ENCODE data around the gene GNB3. TPM values are rescaled to one million over a fixed set of nuclear protein-coding genes. Genes with fewer than 3 reads are reported as not detected.

Gene GNB3
- total RNA-seq, 1 experiment from 2014 or later: 14.0 TPM

DNA sequence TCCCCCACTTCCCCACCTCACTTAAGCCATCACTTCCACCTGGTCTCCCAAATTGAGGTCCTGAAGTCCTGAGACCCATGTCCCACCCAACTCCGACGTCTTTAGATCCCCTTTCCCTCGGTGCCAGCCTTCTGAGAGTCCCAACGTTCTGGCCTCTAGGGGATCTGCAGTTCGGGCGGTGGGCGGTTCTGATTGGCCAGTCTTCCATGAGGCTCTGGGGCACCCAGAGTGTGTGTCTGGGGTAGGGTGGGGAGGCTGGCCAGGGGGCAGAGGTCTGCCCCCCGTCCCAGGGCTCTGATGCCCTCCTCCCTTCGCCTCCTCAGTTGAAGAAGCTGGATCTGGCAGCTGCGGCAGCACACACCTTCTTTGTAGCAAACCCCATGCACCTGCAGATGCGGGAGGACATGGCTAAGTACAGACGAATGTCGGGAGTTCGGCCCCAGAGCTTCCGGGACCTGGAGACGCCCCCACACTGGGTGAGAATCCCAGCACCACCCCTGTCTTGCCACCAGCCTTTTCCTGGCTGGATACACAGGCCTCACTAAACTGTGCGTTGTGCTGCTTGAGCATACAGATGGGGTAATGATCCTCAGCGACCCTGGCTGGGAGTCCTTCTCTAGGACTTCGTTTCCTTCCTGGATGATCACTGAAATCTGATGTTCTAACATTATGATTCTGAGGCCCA, 11.0 kb upstream of the GNB3 start (continued):
- TF ChIP-seq, protein P1, sequence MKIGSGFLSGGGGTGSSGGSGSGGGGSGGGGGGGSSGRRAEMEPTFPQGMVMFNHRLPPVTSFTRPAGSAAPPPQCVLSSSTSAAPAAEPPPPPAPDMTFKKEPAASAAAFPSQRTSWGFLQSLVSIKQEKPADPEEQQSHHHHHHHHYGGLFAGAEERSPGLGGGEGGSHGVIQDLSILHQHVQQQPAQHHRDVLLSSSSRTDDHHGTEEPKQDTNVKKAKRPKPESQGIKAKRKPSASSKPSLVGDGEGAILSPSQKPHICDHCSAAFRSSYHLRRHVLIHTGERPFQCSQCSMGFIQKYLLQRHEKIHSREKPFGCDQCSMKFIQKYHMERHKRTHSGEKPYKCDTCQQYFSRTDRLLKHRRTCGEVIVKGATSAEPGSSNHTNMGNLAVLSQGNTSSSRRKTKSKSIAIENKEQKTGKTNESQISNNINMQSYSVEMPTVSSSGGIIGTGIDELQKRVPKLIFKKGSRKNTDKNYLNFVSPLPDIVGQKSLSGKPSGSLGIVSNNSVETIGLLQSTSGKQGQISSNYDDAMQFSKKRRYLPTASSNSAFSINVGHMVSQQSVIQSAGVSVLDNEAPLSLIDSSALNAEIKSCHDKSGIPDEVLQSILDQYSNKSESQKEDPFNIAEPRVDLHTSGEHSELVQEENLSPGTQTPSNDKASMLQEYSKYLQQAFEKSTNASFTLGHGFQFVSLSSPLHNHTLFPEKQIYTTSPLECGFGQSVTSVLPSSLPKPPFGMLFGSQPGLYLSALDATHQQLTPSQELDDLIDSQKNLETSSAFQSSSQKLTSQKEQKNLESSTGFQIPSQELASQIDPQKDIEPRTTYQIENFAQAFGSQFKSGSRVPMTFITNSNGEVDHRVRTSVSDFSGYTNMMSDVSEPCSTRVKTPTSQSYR (CRISPR knock-in tag; IDR thresholded peaks at IDR 0.05): no peak
- TF ChIP-seq, protein P2, sequence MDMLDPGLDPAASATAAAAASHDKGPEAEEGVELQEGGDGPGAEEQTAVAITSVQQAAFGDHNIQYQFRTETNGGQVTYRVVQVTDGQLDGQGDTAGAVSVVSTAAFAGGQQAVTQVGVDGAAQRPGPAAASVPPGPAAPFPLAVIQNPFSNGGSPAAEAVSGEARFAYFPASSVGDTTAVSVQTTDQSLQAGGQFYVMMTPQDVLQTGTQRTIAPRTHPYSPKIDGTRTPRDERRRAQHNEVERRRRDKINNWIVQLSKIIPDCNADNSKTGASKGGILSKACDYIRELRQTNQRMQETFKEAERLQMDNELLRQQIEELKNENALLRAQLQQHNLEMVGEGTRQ (CRISPR knock-in tag; IDR thresholded peaks at IDR 0.05): no peak
- TF ChIP-seq TP53 (CRISPR knock-in tag; IDR thresholded peaks at IDR 0.05) (no peak), ZNF138 (CRISPR knock-in tag; conservative IDR thresholded peaks at IDR 0.05) (no peak), FOXJ3 (CRISPR knock-in tag; IDR thresholded peaks at IDR 0.05; ENCODE audit: borderline replicate concordance) (no peak), ZNF671 (CRISPR knock-in tag; IDR thresholded peaks at IDR 0.05) (no peak)
- TF ChIP-seq, protein P3, sequence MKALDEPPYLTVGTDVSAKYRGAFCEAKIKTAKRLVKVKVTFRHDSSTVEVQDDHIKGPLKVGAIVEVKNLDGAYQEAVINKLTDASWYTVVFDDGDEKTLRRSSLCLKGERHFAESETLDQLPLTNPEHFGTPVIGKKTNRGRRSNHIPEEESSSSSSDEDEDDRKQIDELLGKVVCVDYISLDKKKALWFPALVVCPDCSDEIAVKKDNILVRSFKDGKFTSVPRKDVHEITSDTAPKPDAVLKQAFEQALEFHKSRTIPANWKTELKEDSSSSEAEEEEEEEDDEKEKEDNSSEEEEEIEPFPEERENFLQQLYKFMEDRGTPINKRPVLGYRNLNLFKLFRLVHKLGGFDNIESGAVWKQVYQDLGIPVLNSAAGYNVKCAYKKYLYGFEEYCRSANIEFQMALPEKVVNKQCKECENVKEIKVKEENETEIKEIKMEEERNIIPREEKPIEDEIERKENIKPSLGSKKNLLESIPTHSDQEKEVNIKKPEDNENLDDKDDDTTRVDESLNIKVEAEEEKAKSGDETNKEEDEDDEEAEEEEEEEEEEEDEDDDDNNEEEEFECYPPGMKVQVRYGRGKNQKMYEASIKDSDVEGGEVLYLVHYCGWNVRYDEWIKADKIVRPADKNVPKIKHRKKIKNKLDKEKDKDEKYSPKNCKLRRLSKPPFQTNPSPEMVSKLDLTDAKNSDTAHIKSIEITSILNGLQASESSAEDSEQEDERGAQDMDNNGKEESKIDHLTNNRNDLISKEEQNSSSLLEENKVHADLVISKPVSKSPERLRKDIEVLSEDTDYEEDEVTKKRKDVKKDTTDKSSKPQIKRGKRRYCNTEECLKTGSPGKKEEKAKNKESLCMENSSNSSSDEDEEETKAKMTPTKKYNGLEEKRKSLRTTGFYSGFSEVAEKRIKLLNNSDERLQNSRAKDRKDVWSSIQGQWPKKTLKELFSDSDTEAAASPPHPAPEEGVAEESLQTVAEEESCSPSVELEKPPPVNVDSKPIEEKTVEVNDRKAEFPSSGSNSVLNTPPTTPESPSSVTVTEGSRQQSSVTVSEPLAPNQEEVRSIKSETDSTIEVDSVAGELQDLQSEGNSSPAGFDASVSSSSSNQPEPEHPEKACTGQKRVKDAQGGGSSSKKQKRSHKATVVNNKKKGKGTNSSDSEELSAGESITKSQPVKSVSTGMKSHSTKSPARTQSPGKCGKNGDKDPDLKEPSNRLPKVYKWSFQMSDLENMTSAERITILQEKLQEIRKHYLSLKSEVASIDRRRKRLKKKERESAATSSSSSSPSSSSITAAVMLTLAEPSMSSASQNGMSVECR (CRISPR knock-in tag; IDR thresholded peaks at IDR 0.05; ENCODE audit: borderline replicate concordance): no peak
- TF ChIP-seq, protein P4, sequence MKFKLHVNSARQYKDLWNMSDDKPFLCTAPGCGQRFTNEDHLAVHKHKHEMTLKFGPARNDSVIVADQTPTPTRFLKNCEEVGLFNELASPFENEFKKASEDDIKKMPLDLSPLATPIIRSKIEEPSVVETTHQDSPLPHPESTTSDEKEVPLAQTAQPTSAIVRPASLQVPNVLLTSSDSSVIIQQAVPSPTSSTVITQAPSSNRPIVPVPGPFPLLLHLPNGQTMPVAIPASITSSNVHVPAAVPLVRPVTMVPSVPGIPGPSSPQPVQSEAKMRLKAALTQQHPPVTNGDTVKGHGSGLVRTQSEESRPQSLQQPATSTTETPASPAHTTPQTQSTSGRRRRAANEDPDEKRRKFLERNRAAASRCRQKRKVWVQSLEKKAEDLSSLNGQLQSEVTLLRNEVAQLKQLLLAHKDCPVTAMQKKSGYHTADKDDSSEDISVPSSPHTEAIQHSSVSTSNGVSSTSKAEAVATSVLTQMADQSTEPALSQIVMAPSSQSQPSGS (CRISPR knock-in tag; IDR thresholded peaks at IDR 0.05; ENCODE audit: borderline replicate concordance, low read depth): no peak
- TF ChIP-seq, protein P5, sequence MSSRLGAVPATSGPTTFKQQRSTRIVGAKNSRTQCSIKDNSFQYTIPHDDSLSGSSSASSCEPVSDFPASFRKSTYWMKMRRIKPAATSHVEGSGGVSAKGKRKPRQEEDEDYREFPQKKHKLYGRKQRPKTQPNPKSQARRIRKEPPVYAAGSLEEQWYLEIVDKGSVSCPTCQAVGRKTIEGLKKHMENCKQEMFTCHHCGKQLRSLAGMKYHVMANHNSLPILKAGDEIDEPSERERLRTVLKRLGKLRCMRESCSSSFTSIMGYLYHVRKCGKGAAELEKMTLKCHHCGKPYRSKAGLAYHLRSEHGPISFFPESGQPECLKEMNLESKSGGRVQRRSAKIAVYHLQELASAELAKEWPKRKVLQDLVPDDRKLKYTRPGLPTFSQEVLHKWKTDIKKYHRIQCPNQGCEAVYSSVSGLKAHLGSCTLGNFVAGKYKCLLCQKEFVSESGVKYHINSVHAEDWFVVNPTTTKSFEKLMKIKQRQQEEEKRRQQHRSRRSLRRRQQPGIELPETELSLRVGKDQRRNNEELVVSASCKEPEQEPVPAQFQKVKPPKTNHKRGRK (CRISPR knock-in tag; IDR thresholded peaks at IDR 0.05; ENCODE audit: borderline replicate concordance): no peak

DNA sequence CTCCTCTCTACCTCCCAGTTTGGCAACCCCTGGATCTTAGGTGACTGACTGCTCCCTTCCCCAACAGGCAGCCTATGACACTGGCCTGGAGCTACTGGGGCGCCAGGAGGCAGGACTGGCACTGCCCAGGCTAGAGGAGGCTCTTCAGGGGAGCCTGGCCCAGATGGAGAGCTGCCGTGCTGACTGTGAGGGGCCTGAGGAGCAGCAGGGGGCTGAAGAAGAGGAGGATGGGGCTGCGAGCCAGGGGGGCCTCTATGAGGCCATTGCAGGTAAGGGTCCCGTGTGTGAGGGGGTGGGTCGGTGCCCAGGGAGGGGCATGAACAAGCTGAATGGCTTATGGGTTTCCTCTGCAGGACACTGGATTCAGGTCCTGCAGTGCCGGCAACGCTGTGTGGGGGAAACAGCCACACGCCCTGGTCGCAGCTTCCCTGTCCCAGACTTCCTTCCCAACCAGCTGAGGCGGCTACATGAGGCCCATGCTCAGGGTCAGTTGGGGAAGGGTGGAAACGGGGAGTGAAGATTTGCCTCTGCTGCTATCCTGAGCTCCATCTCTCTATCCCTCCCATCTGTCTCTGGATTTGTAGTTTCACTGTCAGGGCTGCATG, 10.3 kb upstream of the GNB3 start:
- DNase-seq (ENCODE audit: low spot score): no peak
- no peak for ATAC-seq
- ChIA-PET CTCF (interaction anchor here (0.6 to 8.9 kb wide), 6 partner anchors 39 to 1883 kb away, joined by 3 to 110 read pairs (median 4); partner anchors contain the start of genes LAG3, MLF2 and PTMS), POLR2A (interaction anchor here (0.5 to 1.9 kb wide), 3 partner anchors 64 to 167 kb away, joined by 3 to 7 read pairs (median 5); partner anchors contain the start of gene PTMS)
- Mint-ChIP-seq H3K27me3 (ENCODE audit: low read depth) (peaks cover 12% of the 10 kb centered on the region), H3K4me3 (peak overlapping the region; percentile 99), H3K36me3 (peaks cover 36% of the 10 kb centered on the region), H3K27ac (no peak overlapping the region), H3K9me3 (no peaks in the 10 kb centered on the region), H3K4me1 (peaks cover 35% of the 10 kb centered on the region)
- TF ChIP-seq SMAD4 (CRISPR knock-in tag; IDR thresholded peaks at IDR 0.05): no peak
- no peak for TF ChIP-seq NR3C1 (CRISPR knock-in tag; conservative IDR thresholded peaks at IDR 0.05; ENCODE audit: low read depth)
- TF ChIP-seq NR1H2 (CRISPR knock-in tag; IDR thresholded peaks at IDR 0.05): no peak
- TF ChIP-seq IRF2 (CRISPR knock-in tag; IDR thresholded peaks at IDR 0.05; ENCODE audit: borderline replicate concordance, low read depth): no peak
- TF ChIP-seq SOX15 (CRISPR knock-in tag; IDR thresholded peaks at IDR 0.05): no peak
- no peak for TF ChIP-seq ATF1 (CRISPR knock-in tag; IDR thresholded peaks at IDR 0.05)
- TF ChIP-seq, protein P4 (CRISPR knock-in tag; IDR thresholded peaks at IDR 0.05; ENCODE audit: borderline replicate concordance, low read depth): no peak
- TF ChIP-seq HMGA2 (CRISPR knock-in tag; IDR thresholded peaks at IDR 0.05): no peak
- TF ChIP-seq ZNF396 (CRISPR knock-in tag; IDR thresholded peaks at IDR 0.05; ENCODE audit: borderline replicate concordance): no peak
- TF ChIP-seq, protein P6, sequence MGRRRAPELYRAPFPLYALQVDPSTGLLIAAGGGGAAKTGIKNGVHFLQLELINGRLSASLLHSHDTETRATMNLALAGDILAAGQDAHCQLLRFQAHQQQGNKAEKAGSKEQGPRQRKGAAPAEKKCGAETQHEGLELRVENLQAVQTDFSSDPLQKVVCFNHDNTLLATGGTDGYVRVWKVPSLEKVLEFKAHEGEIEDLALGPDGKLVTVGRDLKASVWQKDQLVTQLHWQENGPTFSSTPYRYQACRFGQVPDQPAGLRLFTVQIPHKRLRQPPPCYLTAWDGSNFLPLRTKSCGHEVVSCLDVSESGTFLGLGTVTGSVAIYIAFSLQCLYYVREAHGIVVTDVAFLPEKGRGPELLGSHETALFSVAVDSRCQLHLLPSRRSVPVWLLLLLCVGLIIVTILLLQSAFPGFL (CRISPR knock-in tag; IDR thresholded peaks at IDR 0.05; ENCODE audit: borderline replicate concordance): no peak
- no peak for TF ChIP-seq GABPB1 (CRISPR knock-in tag; IDR thresholded peaks at IDR 0.05)
- TF ChIP-seq RELA (CRISPR knock-in tag; IDR thresholded peaks at IDR 0.05; ENCODE audit: borderline replicate concordance): no peak
- TF ChIP-seq GTF2I (CRISPR knock-in tag; conservative IDR thresholded peaks at IDR 0.05): no peak

Data from WTC11 (cell line).